GM21447 (cell line): ENCODE data around the gene ATXN10.
"Not testable (repeated sequence)": the region's sequence is repeated elsewhere in the genome, so short reads cannot be mapped to it uniquely, and the experiment has no call there.

Source experiments
- ATAC-seq: cut with Tn5 transposase; IDR thresholded peaks from one replicate; pipeline ENCODE4 v1.9.1; 2021; ENCODE audit not compliant: unreplicated experiment

Gene ATXN10

DNA sequence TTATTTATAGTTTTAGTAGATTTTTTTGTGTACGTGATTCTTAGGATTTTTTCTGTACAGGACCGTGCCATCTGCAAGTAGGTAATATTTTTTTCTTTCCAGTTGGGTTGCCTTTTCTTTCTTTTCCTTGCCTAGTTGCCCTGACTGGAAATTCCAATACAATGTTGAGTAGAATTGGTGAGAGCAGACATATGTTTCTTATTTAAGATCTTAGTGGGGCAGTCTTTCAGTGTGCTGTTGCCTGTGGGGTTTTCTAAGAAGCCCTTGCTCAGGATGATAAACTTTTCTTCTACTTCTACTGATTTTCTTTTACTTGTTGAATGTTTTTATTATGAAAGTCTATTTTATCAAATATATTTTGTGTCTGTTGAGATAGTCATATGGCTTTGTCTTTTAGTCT is 33.0 kb downstream of the ATXN10 start:
- ATAC-seq = no peak

GRCh38 chr22:45707605-45708004 is 36.0 kb downstream of the ATXN10 start:
- ATAC-seq = no peak

DNA sequence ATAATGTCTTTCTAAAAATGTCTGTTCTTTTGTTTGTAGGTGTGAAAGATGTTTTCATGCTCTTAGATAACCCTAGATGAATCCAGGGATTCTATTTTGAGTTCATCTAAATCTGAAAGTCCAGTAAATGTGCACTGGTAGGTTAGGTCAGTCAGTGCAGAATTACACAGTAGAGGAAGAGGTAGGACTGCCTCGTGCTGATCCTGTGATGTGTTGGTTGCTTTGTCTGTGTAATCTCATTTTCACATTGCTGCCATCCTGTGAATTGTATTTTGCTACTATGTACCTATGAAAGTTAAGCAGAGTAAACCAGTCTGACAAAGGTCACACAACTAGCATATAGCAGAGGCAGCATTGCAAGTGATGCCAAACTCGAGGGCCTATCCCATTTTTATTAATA is 36.5 kb downstream of the ATXN10 start:
- ATAC-seq = no peak

GRCh38 chr22:45709060-45709739 is 37.6 kb downstream of the ATXN10 start:
- no peak for ATAC-seq

GRCh38 chr22:45709866-45710265 is 38.2 kb downstream of the ATXN10 start:
- ATAC-seq = no peak

DNA sequence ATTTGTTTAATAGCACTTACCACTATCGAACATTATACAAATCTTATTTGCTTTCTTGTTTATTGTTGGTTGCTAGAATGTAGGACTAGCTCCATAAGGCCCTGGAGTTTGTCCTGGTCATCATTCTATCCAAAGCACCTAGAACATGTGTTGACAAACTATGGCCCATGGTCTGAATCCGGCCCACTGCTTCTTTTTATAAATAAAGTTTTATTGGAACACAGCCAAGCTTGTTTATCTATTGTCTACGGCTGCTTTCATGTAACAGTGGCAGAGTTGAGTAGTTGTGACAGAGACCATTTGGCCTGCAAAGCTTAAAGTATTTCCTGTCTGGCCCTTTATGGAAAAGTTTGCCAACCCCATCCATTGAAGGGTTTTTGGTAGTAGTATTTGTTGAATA is 38.8 kb downstream of the ATXN10 start:
- ATAC-seq = no peak

DNA sequence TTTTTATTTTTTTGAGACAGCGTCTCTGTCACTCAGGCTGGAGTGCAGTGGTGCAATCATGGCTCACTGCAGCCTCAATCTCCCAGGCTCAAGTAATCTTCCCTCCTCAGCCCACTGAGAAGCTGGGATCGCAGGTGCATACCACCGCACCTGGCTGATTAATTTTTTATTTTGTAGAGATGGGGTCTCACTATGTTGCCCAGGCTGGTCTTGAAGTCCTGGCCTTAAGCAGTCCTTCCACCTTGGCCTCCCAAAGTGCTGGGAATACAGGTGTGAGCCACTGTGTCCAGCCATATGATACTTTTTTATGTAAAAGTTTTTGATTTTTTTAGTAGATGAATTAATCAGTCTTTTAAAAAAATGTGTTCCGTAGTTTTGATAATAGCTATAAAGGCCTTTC is 42.8 kb downstream of the ATXN10 start:
- not testable (repeated sequence) for ATAC-seq

DNA sequence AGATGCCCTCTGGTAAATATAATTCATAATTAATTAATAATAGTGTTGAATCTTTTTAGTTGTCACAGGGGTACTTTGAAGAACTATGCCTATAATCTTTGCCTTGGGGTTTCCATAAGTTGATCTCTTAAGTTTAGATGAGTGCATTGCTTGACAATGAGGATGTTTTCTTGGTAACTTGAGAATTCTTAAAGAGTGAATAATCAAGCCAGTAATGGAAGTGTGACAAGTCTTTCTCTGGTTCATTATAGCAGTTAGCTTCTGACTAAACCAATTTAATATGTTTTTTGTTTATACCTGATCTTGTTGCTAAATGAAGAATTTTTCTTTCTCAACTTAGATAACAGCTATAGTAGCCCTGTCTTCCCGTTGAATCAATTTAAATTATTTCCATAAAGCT is 46.2 kb downstream of the ATXN10 start:
- ATAC-seq = no peak

GRCh38 chr22:45718391-45718790 is 46.8 kb downstream of the ATXN10 start:
- ATAC-seq = no peak

- no peak for ATAC-seq
Measured at GRCh38 chr22:45720839-45721378, 49.3 kb downstream of the ATXN10 start.

GRCh38 chr22:45722006-45722405 is 50.4 kb downstream of the ATXN10 start:
- no peak for ATAC-seq

DNA sequence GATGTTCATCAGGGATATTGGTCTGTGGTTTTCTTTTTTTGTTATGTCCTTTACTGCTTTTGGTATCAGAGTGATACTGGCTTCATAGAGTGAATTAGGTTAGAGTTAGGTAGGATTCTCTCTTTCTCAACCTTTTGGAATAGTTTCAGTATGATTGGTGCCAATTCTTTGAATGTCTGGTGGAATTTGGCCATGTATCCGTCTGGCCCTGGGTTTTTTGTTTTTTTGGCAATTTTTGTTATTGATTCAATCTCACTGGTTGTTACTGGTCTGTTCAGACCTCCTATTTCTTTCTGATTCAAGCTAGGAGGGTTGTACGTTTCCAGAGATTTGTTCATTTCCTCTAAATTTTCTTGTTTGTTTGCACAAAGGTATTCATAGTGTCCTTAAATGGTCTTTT is 54.4 kb downstream of the ATXN10 start:
- ATAC-seq = no peak

- ATAC-seq = no peak
Measured at GRCh38 chr22:45731041-45731797, 59.6 kb downstream of the ATXN10 start.

GRCh38 chr22:45731798-45732495 is 60.3 kb downstream of the ATXN10 start:
- ATAC-seq = no peak

- no peak for ATAC-seq
Measured at GRCh38 chr22:45735273-45735672, 63.6 kb downstream of the ATXN10 start.

GRCh38 chr22:45738206-45738605 is 66.6 kb downstream of the ATXN10 start:
- ATAC-seq = no peak

DNA sequence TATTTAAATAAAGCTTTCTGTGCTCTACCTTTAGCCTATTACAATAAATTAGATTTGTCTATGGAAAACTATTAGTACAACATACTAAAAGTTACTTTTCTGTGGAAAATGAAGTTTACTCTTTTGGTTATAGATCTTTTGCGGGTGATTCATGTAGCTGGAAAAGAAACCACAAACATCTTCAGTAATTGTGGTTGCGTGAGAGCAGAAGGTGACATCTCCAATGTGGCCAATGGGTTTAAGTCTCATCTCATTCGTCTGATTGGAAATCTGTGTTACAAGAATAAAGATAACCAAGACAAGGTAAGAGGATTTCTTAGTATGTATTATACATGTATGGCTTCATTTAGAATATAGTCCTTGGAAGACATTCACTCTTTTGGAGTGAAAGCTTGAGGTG is 68.6 kb downstream of the ATXN10 start:
- ATAC-seq = no peak

- no peak for ATAC-seq
Measured at GRCh38 chr22:45742866-45743450, 71.3 kb downstream of the ATXN10 start.

- no peak for ATAC-seq
Measured at GRCh38 chr22:45743687-45744086, 72.1 kb downstream of the ATXN10 start.

DNA sequence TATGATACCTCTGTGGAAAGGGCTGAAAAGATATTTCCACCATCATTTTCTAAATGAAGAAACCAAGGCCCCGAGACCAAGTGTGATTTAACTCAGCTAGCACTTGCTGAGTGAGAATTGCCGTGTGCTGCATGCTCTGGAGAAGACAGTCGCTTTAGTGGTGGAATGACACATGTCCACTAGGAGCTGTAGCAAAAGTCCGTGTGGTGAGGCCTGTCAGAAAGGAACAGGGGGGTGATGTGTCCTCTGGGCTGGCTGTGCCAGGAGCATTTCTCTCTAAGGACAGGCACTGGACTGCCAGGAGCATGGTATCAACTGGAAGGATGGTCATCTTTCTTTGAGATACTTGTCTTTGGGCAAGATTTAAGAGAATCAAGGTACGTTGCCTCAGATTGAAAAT is 72.8 kb downstream of the ATXN10 start:
- ATAC-seq = no peak

DNA sequence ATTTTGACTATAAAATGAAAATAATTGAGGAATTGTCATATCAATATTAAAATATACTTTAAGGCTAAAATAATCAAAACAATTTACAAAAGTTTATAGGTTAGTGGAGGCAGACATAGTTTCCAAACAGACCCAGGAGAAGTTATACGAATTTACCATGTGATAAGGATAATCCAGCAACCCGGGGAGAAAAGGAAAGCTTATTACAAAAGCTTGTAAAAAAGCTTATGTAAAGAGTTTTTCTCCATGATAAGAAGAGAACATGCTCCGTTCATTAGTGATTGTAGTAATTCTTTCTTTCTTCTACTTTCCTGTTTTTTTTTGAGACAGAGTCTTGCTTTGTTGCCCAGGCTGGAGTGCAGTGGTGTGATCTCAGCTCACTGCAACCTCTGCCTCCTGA is 79.0 kb downstream of the ATXN10 start:
- ATAC-seq = no peak
